GM23338 (cell line): Measurements from ENCODE around the gene QSOX1. TPM values are rescaled to one million over a fixed set of nuclear protein-coding genes. Genes with fewer than 3 reads are reported as not detected.

Source experiments
- ATAC-seq: fragments of 200-7000 bp; cut with Tn5 transposase; 3 replicates; pipeline ENCODE4 v1.9.1; 2020
- DNase-seq: peaks from one replicate; pipeline ENCODE4 v3.0.0-alpha.2; 2015; ENCODE audit warnings: low spot score
- H2AFZ ChIP-seq: fragments of 200-600 bp; sonication (generic); 2 replicates; pipeline ENCODE4 v1.8.0; 2016; ENCODE audit warnings: antibody characterized with exemption, mild to moderate bottlenecking, moderate library complexity
- H3F3A ChIP-seq: fragments of 200-600 bp; sonication (generic); replicated peaks from 2 replicates; pipeline ENCODE4 v1.8.0; 2017; ENCODE audit warnings: antibody characterized with exemption, mixed run types, low read depth
- H3K27ac ChIP-seq: fragments of 200-600 bp; sonication (generic); 2 replicates; pipeline ENCODE4 v1.6.1; 2016; ENCODE audit warnings: low read depth
- H3K27me3 ChIP-seq: fragments of 200-600 bp; sonication (generic); 2 replicates; pipeline ENCODE4 v1.8.0; 2016; ENCODE audit warnings: mild to moderate bottlenecking, mixed run types, moderate library complexity; ENCODE audit not compliant: insufficient read depth
- H3K36me3 ChIP-seq: fragments of 200-600 bp; sonication (generic); 2 replicates; pipeline ENCODE4 v1.8.0; 2016; ENCODE audit warnings: mild to moderate bottlenecking; ENCODE audit not compliant: insufficient read depth
- H3K4me1 ChIP-seq: fragments of 200-600 bp; sonication (generic); 2 replicates; pipeline ENCODE4 v1.8.0; 2016; ENCODE audit warnings: mild to moderate bottlenecking, moderate library complexity; ENCODE audit not compliant: insufficient read depth
- H3K4me2 ChIP-seq: fragments of 200-600 bp; sonication (generic); 2 replicates; pipeline ENCODE4 v1.7.1; 2017; ENCODE audit warnings: mixed run types
- H3K4me3 ChIP-seq: fragments of 200-600 bp; sonication (generic); 2 replicates; pipeline ENCODE4 v1.6.1; 2016; ENCODE audit warnings: mixed run types
- H3K79me2 ChIP-seq: fragments of 200-600 bp; sonication (generic); replicated peaks from 2 replicates; pipeline ENCODE4 v1.8.0; 2017; ENCODE audit warnings: mild to moderate bottlenecking; ENCODE audit not compliant: insufficient read depth
- H3K9me2 ChIP-seq: fragments of 200-600 bp; sonication (generic); 2 replicates; pipeline ENCODE4 v1.8.0; 2017; ENCODE audit not compliant: insufficient read depth
- H4K20me1 ChIP-seq: fragments of 200-600 bp; sonication (generic); replicated peaks from 2 replicates; pipeline ENCODE4 v1.8.0; 2017; ENCODE audit warnings: mild to moderate bottlenecking; ENCODE audit not compliant: insufficient read depth
- H3K27ac Mint-ChIP-seq: 2 replicates; pipeline ENCODE4 v1.8.0; 2020; ENCODE audit warnings: inconsistent platforms, mild to moderate bottlenecking, moderate library complexity, mixed read lengths
- H3K27me3 Mint-ChIP-seq: 3 replicates; pipeline ENCODE4 v1.8.0; 2022; ENCODE audit warnings: low read depth, mild to moderate bottlenecking, moderate library complexity, mixed read lengths, inconsistent platforms; ENCODE audit not compliant: insufficient read depth, poor library complexity
- H3K36me3 Mint-ChIP-seq: 3 replicates; pipeline ENCODE4 v1.8.0; 2021; ENCODE audit warnings: low read depth, mild to moderate bottlenecking, inconsistent platforms, moderate library complexity, mixed read lengths
- H3K4me1 Mint-ChIP-seq: 3 replicates; pipeline ENCODE4 v1.8.0; 2020; ENCODE audit warnings: mild to moderate bottlenecking, inconsistent platforms, mixed read lengths
- H3K4me3 Mint-ChIP-seq: 3 replicates; pipeline ENCODE4 v1.8.0; 2021; ENCODE audit warnings: moderate library complexity, mild to moderate bottlenecking, inconsistent platforms, mixed read lengths
- H3K9me3 Mint-ChIP-seq: 3 replicates; pipeline ENCODE4 v1.8.0; 2020; ENCODE audit warnings: moderate library complexity, mild to moderate bottlenecking, inconsistent platforms, mixed read lengths
- CREB1 ChIP-seq: fragments of 250-450 bp; sonication (Bioruptor Pico); IDR thresholded peaks from 2 replicates; pipeline ENCODE4 v1.5.0; 2020; ENCODE audit warnings: low read depth, mild to moderate bottlenecking, moderate library complexity
- ETS1 ChIP-seq: IDR thresholded peaks from 2 replicates; pipeline ENCODE4 v1.6.1; 2016; ENCODE audit warnings: antibody characterized with exemption
- EZH2 ChIP-seq: fragments of 200-600 bp; sonication (generic); IDR thresholded peaks from one replicate; pipeline ENCODE4 v1.8.0; 2017; ENCODE audit warnings: antibody characterized with exemption, mild to moderate bottlenecking, low read depth; ENCODE audit not compliant: unreplicated experiment
- EZH2phosphoT487 ChIP-seq: fragments of 200-600 bp; sonication (generic); IDR thresholded peaks from one replicate; pipeline ENCODE4 v1.8.1; 2018; ENCODE audit warnings: antibody characterized with exemption; ENCODE audit not compliant: unreplicated experiment
- JUNB ChIP-seq: IDR thresholded peaks from one replicate; pipeline ENCODE4 v1.6.1; 2016; ENCODE audit warnings: antibody characterized with exemption; ENCODE audit not compliant: unreplicated experiment
- NANOG ChIP-seq: IDR thresholded peaks from 2 replicates; pipeline ENCODE4 v1.6.1; 2016; ENCODE audit warnings: antibody characterized with exemption, borderline replicate concordance
- POLR2AphosphoS5 ChIP-seq: IDR thresholded peaks from 2 replicates; pipeline ENCODE4 v1.6.1; 2016; ENCODE audit warnings: antibody characterized with exemption, low read depth
- STAT1 ChIP-seq: IDR thresholded peaks from one replicate; pipeline ENCODE4 v1.6.1; 2016; ENCODE audit warnings: antibody characterized with exemption; ENCODE audit not compliant: unreplicated experiment
- ZNF114 ChIP-seq: fragments of 250-450 bp; sonication (Bioruptor Pico); IDR thresholded peaks from 2 replicates; pipeline ENCODE4 v1.5.0; 2020; ENCODE audit warnings: mild to moderate bottlenecking, moderate library complexity
- ZNF331 ChIP-seq: fragments of 250-450 bp; sonication (Bioruptor Pico); IDR thresholded peaks from 2 replicates; pipeline ENCODE4 v1.5.0; 2020; ENCODE audit warnings: low read depth, mild to moderate bottlenecking, moderate library complexity
- polyA plus RNA-seq: library from polyadenylated mRNA; unstranded; fragments of >200 nt; fragmentation: Nextera tagmentation; extraction: Ambion mirVana; gene quantifications from 2 replicates; pipeline ENCODE4 v1.2.1, GENCODE V29; 2016
- total RNA-seq: library from RNA; depleted of rRNA; stranded (reverse); fragments of >200 nt; shearing (Covaris generic); gene quantifications from 2 replicates; pipeline ENCODE4 v1.2.3, GENCODE V29; 2014
- TF ChIP-seq, protein P1 (sequence below), 2 experiments: fragments of 200-600 bp in 1 of 2; sonication (generic) in 1 of 2; conservative IDR thresholded peaks; 2 replicates each; pipeline versions ENCODE4 v1.5.1 to v1.6.1; 2016 to 2017; ENCODE audit warnings: antibody characterized with exemption in 2 of 2, low read depth in 2 of 2, mild to moderate bottlenecking in 2 of 2, moderate library complexity in 1 of 2
- TF ChIP-seq, protein P2 (sequence below): IDR thresholded peaks from one replicate; pipeline ENCODE4 v1.6.1; 2018; ENCODE audit warnings: antibody characterized with exemption; ENCODE audit not compliant: unreplicated experiment
- TF ChIP-seq, protein P3 (sequence below): fragments of 250-450 bp; sonication (Bioruptor Pico); IDR thresholded peaks from 2 replicates; pipeline ENCODE4 v1.5.0; 2020; ENCODE audit warnings: mild to moderate bottlenecking, moderate library complexity

Gene QSOX1
- total and polyA plus RNA-seq, 2 experiments from 2014 or later, result 47.8 to 119 TPM

DNA sequence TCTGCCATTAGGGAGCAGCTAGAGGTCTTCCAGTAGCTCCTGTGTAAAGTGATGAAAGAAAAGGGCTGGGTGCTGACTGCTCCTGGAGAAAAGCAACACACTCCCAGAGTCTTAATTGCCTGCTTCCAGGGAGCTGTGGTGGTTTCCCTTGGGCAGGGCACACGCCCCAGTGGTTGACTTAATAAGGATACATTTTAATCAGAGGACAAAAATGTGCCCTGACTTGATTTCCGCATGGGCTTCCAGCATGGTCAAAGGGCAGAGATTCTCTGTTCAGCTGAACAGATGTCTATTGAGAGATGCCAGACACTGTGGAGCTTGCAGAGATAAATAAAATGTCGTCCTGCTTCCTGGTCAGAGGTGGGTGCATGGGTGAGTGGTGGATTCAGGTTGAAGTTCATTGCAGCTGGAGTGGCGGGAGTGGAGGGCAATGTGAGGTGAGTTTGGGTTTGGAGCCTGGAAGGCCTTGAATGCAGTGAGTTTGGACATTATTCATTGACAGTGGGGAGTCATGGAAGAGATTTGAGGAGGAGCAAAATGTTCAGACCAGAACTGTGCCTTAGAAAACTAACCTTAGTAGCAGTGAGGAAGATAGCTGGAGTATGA is 16.0 kb downstream of the QSOX1 start:
- Histone ChIP-seq H3K27me3 (no peaks in the 10 kb centered on the region), H3K4me3 (no peak overlapping the region), H3F3A (0 out of 2 replicates have a peak, but pooled peaks cover 2% of the 10 kb centered on the region), H3K36me3 (no peaks in the 10 kb centered on the region), H3K4me1 (peaks cover 14% of the 10 kb centered on the region), H4K20me1 (no peaks in the 10 kb centered on the region; the same call in 1 of the 2 replicates), H3K4me2 (no peak overlapping the region), H3K79me2 (peaks cover 5% of the 10 kb centered on the region; the same call in 1 of the 2 replicates), H3K9me2 (no peaks in the 10 kb centered on the region), H3K27ac (no peak overlapping the region), H2AFZ (no peak overlapping the region)
- Mint-ChIP-seq H3K4me3 (no peak overlapping the region), H3K4me1 (peaks cover 27% of the 10 kb centered on the region), H3K27me3 (peaks cover 1% of the 10 kb centered on the region), H3K27ac (no peak overlapping the region; the same call in 1 of the 2 replicates), H3K9me3 (no peaks in the 10 kb centered on the region), H3K36me3 (peaks cover 7% of the 10 kb centered on the region; the same call in 1 of the 3 replicates)
- TF ChIP-seq EZH2 (no peak), POLR2AphosphoS5 (no peak), JUNB (no peak), NANOG (no peak), EZH2phosphoT487 (no peak), ZNF114 (CRISPR knock-in tag) (no peak), ETS1 (no peak), ZNF331 (CRISPR knock-in tag) (no peak), STAT1 (no peak), CREB1 (no peak)
- TF ChIP-seq, protein P1, sequence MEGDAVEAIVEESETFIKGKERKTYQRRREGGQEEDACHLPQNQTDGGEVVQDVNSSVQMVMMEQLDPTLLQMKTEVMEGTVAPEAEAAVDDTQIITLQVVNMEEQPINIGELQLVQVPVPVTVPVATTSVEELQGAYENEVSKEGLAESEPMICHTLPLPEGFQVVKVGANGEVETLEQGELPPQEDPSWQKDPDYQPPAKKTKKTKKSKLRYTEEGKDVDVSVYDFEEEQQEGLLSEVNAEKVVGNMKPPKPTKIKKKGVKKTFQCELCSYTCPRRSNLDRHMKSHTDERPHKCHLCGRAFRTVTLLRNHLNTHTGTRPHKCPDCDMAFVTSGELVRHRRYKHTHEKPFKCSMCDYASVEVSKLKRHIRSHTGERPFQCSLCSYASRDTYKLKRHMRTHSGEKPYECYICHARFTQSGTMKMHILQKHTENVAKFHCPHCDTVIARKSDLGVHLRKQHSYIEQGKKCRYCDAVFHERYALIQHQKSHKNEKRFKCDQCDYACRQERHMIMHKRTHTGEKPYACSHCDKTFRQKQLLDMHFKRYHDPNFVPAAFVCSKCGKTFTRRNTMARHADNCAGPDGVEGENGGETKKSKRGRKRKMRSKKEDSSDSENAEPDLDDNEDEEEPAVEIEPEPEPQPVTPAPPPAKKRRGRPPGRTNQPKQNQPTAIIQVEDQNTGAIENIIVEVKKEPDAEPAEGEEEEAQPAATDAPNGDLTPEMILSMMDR (conservative IDR thresholded peaks at IDR 0.05; ENCODE audit: low read depth in 2 of 2), result no peak
- TF ChIP-seq, protein P2, sequence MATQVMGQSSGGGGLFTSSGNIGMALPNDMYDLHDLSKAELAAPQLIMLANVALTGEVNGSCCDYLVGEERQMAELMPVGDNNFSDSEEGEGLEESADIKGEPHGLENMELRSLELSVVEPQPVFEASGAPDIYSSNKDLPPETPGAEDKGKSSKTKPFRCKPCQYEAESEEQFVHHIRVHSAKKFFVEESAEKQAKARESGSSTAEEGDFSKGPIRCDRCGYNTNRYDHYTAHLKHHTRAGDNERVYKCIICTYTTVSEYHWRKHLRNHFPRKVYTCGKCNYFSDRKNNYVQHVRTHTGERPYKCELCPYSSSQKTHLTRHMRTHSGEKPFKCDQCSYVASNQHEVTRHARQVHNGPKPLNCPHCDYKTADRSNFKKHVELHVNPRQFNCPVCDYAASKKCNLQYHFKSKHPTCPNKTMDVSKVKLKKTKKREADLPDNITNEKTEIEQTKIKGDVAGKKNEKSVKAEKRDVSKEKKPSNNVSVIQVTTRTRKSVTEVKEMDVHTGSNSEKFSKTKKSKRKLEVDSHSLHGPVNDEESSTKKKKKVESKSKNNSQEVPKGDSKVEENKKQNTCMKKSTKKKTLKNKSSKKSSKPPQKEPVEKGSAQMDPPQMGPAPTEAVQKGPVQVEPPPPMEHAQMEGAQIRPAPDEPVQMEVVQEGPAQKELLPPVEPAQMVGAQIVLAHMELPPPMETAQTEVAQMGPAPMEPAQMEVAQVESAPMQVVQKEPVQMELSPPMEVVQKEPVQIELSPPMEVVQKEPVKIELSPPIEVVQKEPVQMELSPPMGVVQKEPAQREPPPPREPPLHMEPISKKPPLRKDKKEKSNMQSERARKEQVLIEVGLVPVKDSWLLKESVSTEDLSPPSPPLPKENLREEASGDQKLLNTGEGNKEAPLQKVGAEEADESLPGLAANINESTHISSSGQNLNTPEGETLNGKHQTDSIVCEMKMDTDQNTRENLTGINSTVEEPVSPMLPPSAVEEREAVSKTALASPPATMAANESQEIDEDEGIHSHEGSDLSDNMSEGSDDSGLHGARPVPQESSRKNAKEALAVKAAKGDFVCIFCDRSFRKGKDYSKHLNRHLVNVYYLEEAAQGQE, result no peak
- TF ChIP-seq, protein P3, sequence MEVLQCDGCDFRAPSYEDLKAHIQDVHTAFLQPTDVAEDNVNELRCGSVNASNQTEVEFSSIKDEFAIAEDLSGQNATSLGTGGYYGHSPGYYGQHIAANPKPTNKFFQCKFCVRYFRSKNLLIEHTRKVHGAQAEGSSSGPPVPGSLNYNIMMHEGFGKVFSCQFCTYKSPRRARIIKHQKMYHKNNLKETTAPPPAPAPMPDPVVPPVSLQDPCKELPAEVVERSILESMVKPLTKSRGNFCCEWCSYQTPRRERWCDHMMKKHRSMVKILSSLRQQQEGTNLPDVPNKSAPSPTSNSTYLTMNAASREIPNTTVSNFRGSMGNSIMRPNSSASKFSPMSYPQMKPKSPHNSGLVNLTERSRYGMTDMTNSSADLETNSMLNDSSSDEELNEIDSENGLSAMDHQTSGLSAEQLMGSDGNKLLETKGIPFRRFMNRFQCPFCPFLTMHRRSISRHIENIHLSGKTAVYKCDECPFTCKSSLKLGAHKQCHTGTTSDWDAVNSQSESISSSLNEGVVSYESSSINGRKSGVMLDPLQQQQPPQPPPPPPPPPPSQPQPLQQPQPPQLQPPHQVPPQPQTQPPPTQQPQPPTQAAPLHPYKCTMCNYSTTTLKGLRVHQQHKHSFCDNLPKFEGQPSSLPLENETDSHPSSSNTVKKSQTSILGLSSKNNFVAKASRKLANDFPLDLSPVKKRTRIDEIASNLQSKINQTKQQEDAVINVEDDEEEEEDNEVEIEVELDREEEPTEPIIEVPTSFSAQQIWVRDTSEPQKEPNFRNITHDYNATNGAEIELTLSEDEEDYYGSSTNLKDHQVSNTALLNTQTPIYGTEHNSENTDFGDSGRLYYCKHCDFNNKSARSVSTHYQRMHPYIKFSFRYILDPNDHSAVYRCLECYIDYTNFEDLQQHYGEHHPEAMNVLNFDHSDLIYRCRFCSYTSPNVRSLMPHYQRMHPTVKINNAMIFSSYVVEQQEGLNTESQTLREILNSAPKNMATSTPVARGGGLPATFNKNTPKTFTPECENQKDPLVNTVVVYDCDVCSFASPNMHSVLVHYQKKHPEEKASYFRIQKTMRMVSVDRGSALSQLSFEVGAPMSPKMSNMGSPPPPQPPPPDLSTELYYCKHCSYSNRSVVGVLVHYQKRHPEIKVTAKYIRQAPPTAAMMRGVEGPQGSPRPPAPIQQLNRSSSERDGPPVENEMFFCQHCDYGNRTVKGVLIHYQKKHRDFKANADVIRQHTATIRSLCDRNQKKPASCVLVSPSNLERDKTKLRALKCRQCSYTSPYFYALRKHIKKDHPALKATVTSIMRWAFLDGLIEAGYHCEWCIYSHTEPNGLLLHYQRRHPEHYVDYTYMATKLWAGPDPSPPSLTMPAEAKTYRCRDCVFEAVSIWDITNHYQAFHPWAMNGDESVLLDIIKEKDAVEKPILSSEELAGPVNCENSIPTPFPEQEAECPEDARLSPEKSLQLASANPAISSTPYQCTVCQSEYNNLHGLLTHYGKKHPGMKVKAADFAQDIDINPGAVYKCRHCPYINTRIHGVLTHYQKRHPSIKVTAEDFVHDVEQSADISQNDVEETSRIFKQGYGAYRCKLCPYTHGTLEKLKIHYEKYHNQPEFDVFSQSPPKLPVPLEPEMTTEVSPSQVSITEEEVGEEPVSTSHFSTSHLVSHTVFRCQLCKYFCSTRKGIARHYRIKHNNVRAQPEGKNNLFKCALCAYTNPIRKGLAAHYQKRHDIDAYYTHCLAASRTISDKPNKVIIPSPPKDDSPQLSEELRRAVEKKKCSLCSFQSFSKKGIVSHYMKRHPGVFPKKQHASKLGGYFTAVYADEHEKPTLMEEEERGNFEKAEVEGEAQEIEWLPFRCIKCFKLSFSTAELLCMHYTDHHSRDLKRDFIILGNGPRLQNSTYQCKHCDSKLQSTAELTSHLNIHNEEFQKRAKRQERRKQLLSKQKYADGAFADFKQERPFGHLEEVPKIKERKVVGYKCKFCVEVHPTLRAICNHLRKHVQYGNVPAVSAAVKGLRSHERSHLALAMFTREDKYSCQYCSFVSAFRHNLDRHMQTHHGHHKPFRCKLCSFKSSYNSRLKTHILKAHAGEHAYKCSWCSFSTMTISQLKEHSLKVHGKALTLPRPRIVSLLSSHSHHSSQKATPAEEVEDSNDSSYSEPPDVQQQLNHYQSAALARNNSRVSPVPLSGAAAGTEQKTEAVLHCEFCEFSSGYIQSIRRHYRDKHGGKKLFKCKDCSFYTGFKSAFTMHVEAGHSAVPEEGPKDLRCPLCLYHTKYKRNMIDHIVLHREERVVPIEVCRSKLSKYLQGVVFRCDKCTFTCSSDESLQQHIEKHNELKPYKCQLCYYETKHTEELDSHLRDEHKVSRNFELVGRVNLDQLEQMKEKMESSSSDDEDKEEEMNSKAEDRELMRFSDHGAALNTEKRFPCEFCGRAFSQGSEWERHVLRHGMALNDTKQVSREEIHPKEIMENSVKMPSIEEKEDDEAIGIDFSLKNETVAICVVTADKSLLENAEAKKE (CRISPR knock-in tag), result no peak
- no peak for DNase-seq
- ATAC-seq, result no peak
